ENCODE measurements around the gene CREB3.

Gene CREB3

GRCh38 chr9:35732185-35732799, at the start of gene CREB3, which contains the start of gene TLN1:
Gene CREB3 (plus strand): TSS chr9:35732666. CDS start chr9:35732773, 107 bp downstream.
Gene TLN1 (minus strand): TSS chr9:35732195. CDS start chr9:35725694, 6,501 bp downstream.
- DNase-seq (ENCODE audit: insufficient read length, low spot score) (peak; percentile 93), FAIRE-seq (peak; percentile 95)

- DNase-seq (ENCODE audit: insufficient read length, low spot score): no peak
- FAIRE-seq: no peak
Observed at GRCh38 chr9:35683323-35683722, 49.1 kb upstream of the CREB3 start.

GRCh38 chr9:35684921-35685320, 47.5 kb upstream of the CREB3 start:
- DNase-seq (ENCODE audit: insufficient read length, low spot score) (no peak), FAIRE-seq (no peak)

GRCh38 chr9:35685506-35685905, 47.0 kb upstream of the CREB3 start:
- DNase-seq (ENCODE audit: insufficient read length, low spot score) (no peak), FAIRE-seq (no peak)

- FAIRE-seq (no peak), DNase-seq (ENCODE audit: insufficient read length, low spot score) (no peak)
Observed at GRCh38 chr9:35686222-35687203, 46.0 kb upstream of the CREB3 start.

GRCh38 chr9:35687306-35687705, 45.2 kb upstream of the CREB3 start:
- DNase-seq (ENCODE audit: insufficient read length, low spot score): no peak
- no peak for FAIRE-seq

- FAIRE-seq (no peak), DNase-seq (ENCODE audit: insufficient read length, low spot score) (no peak)
Observed at GRCh38 chr9:35687972-35688557, 44.4 kb upstream of the CREB3 start.

GRCh38 chr9:35688558-35689541, 43.6 kb upstream of the CREB3 start:
- no peak for FAIRE-seq

GRCh38 chr9:35689542-35690293, 42.7 kb upstream of the CREB3 start, which contains the start of gene TPM2:
Gene TPM2 (minus strand): TSS chr9:35689925. CDS start chr9:35689817, 108 bp downstream.
- no peak for FAIRE-seq
- no peak for DNase-seq (ENCODE audit: insufficient read length, low spot score)

More at GRCh38 chr9:35688558-35689541, 43.6 kb upstream of the CREB3 start:
- DNase-seq (ENCODE audit: insufficient read length, low spot score): no peak

- FAIRE-seq (no peak), DNase-seq (ENCODE audit: insufficient read length, low spot score) (peak; percentile 56)
Observed at GRCh38 chr9:35690294-35690613, 42.2 kb upstream of the CREB3 start.

- DNase-seq (ENCODE audit: insufficient read length, low spot score): peak; percentile 30
- no peak for FAIRE-seq
Observed at GRCh38 chr9:35690614-35691333, 41.7 kb upstream of the CREB3 start.

- FAIRE-seq: no peak
- DNase-seq (ENCODE audit: insufficient read length, low spot score): no peak
Observed at GRCh38 chr9:35691334-35691650, 41.2 kb upstream of the CREB3 start.

GRCh38 chr9:35691757-35692301, 40.6 kb upstream of the CREB3 start:
- DNase-seq (ENCODE audit: insufficient read length, low spot score) (no peak), FAIRE-seq (no peak)

GRCh38 chr9:35695943-35696401, 36.5 kb upstream of the CREB3 start:
- DNase-seq (ENCODE audit: insufficient read length, low spot score) (no peak), FAIRE-seq (no peak)

- peak; percentile 87 for FAIRE-seq
- DNase-seq (ENCODE audit: insufficient read length, low spot score): peak; percentile 79
Observed at GRCh38 chr9:35696520-35697215, 35.8 kb upstream of the CREB3 start.

- no peak for DNase-seq (ENCODE audit: insufficient read length, low spot score)
- FAIRE-seq: no peak
Observed at GRCh38 chr9:35697486-35697885, 35.0 kb upstream of the CREB3 start.

- DNase-seq (ENCODE audit: insufficient read length, low spot score): no peak
- no peak for FAIRE-seq
Observed at GRCh38 chr9:35698231-35698630, 34.2 kb upstream of the CREB3 start.

- FAIRE-seq (no peak), DNase-seq (ENCODE audit: insufficient read length, low spot score) (no peak)
Observed at GRCh38 chr9:35700031-35700430, 32.4 kb upstream of the CREB3 start.

All from GM19239 (cell line).